Activated T-helper 2 cell treated with anti-CD3 and anti-CD28 coated beads, Interferon-gamma antibody, Interleukin-2, Interleukin-4, amounts not matched to agents 10 μg/mL and 5 μg/mL and 100 μg/mL, durations not matched to agents 14 hours and 24 hours and 36 hours (primary cell): Measurements from ENCODE around the gene ARL5A. TPM values are rescaled to one million over a fixed set of nuclear protein-coding genes. Genes with fewer than 3 reads are reported as not detected.
"Not testable (repeated sequence)": the region's sequence is repeated elsewhere in the genome, so short reads cannot be mapped to it uniquely, and the experiment has no call there.

Experiments used
- DNase-seq: peaks from one replicate; pipeline ENCODE4 v3.0.0; 2021; ENCODE audit warnings: low spot score
- H3K27ac Mint-ChIP-seq: one replicate; pipeline ENCODE4 v1.8.0; 2021; ENCODE audit warnings: mixed read lengths
- H3K27me3 Mint-ChIP-seq: one replicate; pipeline ENCODE4 v1.8.0; 2021; ENCODE audit warnings: low read depth, mixed read lengths
- H3K36me3 Mint-ChIP-seq: one replicate; pipeline ENCODE4 v1.8.0; 2021; ENCODE audit warnings: low read depth, mixed read lengths
- H3K4me1 Mint-ChIP-seq: one replicate; pipeline ENCODE4 v1.8.0; 2021; ENCODE audit warnings: low read depth, mixed read lengths
- H3K4me3 Mint-ChIP-seq: one replicate; pipeline ENCODE4 v1.8.0; 2021; ENCODE audit warnings: low read depth, mild to moderate bottlenecking, moderate library complexity, mixed read lengths
- H3K9me3 Mint-ChIP-seq: one replicate; pipeline ENCODE4 v1.8.0; 2021; ENCODE audit warnings: mixed read lengths
- intact Hi-C: fragments of 100-400 bp; cut with micrococcal nuclease; formaldehyde crosslinking; loops from one replicate; pipeline ENCODE4 v1.15.1; 2023
- total RNA-seq: library from RNA; stranded (reverse); gene quantifications from 2 replicates; pipeline ENCODE4 v1.2.3, GENCODE V29; 2022

ARL5A gene
- total RNA-seq, 1 donor from 2014 or later, result 71.7 TPM

DNA sequence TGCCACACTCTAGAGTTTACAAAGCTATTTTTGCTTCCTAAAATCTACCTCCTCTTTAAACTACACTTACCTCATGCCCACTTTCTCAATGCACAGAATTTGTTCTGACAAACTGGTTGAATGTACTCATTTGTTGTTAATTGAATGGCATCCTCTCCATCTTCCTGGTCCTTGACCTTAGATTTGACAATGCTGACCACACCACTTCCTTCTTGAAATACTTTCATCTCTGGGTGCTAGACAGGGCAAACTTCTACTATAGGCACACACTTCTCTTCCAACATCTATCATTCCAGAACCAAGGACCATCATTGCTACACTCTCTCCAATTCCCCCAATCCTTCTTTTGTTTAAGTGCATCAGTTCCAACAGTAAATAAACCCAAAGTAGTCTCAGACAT is 22.3 kb downstream of the ARL5A start:
- H3K27me3 Mint-ChIP-seq, result no peaks in the 10 kb centered on the region
- intact Hi-C loops, result no loop called here
- H3K9me3 Mint-ChIP-seq, result no peaks in the 10 kb centered on the region
- H3K4me1 Mint-ChIP-seq, result peaks cover 7% of the 10 kb centered on the region
- H3K4me3 Mint-ChIP-seq, result no peak overlapping the region
- DNase-seq, result no peak
- H3K27ac Mint-ChIP-seq, result no peak overlapping the region
- H3K36me3 Mint-ChIP-seq, result peaks cover 25% of the 10 kb centered on the region

DNA sequence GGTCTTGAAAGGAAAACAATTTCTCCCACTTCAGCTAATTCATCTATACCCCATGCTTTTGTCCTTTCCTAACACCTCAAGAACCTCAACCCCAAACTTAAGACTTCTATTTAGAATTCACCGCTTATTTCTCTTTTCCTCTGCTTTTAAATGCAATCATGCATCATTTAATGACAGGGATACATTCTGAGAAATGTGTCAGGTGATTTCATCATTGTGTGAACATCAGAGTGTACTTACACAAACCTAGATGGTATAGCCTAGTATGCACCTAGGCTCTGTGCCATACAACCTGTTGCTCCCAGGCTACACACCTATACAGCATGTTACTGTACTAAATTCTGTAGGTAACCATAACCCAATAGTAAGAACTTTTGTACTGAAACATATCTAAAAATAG is 22.9 kb downstream of the ARL5A start:
- no peak overlapping the region for H3K27ac Mint-ChIP-seq
- no peaks in the 10 kb centered on the region for H3K9me3 Mint-ChIP-seq
- peaks cover 23% of the 10 kb centered on the region for H3K36me3 Mint-ChIP-seq
- H3K27me3 Mint-ChIP-seq, result no peaks in the 10 kb centered on the region
- intact Hi-C loops, result no loop called here
- peaks cover 7% of the 10 kb centered on the region for H3K4me1 Mint-ChIP-seq
- no peak overlapping the region for H3K4me3 Mint-ChIP-seq
- DNase-seq, result no peak

DNA sequence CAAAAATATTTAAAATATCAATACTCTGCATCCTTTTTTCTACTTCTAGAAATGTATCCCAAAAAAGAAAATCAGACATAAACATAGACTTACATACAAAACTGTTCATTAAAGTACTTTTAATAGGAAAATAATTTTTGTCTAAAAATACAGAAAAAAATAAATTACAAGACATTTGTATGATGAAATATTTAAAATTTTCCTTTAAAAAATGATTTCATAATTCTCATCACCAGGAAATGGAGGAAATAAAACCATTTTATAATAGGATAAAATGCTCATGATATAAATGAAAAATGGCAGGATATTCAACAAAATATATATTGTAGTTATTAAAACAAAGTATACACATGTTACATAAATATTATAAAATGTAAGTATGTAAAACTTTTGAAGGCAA is 24.4 kb downstream of the ARL5A start:
- no peaks in the 10 kb centered on the region for H3K9me3 Mint-ChIP-seq
- H3K4me1 Mint-ChIP-seq, result peaks cover 5% of the 10 kb centered on the region
- peaks cover 29% of the 10 kb centered on the region for H3K36me3 Mint-ChIP-seq
- H3K4me3 Mint-ChIP-seq, result no peak overlapping the region
- no peak for DNase-seq
- intact Hi-C loops, result no loop called here
- H3K27ac Mint-ChIP-seq, result no peak overlapping the region
- H3K27me3 Mint-ChIP-seq, result no peaks in the 10 kb centered on the region

DNA sequence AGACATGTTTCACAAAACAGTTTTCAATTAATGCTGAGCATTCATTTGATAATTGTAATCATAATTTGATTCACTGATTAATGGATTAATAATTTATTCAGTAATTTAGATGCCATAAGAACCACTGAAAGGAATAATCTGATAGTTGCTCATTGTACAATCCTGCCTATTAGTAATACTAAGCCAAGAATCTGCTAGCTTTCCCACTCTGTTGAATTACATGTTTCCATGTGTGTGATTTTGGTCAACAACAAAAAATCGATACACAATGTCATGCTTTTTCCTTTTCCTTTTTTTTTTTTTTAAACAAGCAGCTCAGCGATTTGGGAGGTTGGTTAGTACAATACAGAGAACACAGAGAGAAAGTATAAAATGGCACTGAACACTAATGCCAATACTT is 25.9 kb downstream of the ARL5A start:
- intact Hi-C loops, result no loop called here
- Mint-ChIP-seq H3K9me3 (no peaks in the 10 kb centered on the region), H3K4me1 (peaks cover 2% of the 10 kb centered on the region), H3K27ac (no peak overlapping the region), H3K36me3 (peaks cover 30% of the 10 kb centered on the region), H3K4me3 (no peak overlapping the region), H3K27me3 (no peaks in the 10 kb centered on the region)
- no peak for DNase-seq

DNA sequence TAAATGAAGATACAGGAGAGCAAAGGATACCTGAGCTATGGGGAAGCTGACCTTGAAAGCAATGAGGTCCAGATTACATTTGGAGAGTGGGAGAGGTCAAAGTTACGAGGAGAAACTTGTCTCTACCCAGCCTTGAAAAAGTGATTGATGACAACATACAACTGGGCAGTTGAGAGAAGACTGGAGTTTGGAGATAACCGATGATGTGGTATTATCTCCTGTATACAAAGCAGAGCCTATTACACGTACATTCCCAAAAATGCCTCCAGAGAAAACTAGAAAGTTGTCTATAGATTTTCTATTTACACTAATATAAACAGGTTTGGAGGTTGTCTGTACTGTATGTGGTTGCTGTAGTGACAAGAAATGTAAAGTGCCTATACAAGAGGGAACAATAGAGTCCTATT is 28.3 kb downstream of the ARL5A start:
- Mint-ChIP-seq H3K27ac (no peak overlapping the region), H3K36me3 (peaks cover 36% of the 10 kb centered on the region), H3K27me3 (no peaks in the 10 kb centered on the region), H3K4me3 (no peak overlapping the region), H3K4me1 (peaks cover 6% of the 10 kb centered on the region), H3K9me3 (no peaks in the 10 kb centered on the region)
- no peak for DNase-seq
- intact Hi-C loops, result no loop called here

DNA sequence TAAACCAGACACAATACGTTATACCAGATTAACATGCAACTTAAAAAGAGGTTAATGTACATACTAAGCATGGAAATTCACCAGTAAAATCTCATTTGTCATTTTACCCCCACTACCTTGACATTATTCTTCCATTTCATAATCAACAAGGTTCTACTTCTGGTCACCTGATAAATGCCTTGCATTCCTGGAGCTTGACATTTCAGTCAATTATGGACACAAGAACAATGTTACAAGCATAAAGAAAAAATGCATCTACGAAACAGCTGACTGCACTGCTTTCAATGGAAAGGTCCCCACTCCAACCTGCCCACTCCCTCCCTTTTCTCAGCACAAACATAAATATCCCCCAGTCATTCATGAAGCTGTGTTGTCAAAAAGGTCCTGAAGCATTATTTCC is 31.4 kb downstream of the ARL5A start:
- Mint-ChIP-seq H3K9me3 (peaks cover 1% of the 10 kb centered on the region), H3K36me3 (peaks cover 30% of the 10 kb centered on the region), H3K27me3 (no peaks in the 10 kb centered on the region), H3K4me1 (peaks cover 4% of the 10 kb centered on the region), H3K27ac (no peak overlapping the region), H3K4me3 (no peak overlapping the region)
- DNase-seq, result no peak
- intact Hi-C loops, result no loop called here

DNA sequence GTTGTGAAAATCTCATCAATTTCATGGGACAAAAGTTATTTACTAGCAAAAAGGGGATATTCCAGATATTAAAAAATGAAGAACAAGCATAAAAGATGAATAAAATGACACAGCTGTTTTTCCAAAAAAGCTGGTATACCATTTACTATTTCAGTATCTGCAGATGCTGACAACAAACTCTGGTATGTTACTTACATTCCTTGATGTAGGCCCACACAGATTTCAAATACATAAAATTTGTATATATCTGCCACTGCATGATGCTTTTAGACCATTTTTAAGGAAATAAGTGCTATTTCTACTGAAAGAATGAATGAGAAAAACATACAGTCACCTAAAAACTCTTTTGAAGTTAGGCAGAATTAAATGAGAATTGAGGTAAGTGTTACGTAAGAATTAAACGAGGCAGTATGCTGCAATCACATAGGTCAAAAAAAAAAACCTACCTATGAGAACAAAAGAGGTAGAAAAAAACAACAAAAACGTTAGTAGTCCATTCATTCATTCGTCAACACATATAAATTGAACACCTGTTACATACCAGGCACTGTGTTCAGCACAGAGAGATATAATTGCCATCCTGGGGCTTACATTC is 32.5 kb downstream of the ARL5A start:
- peaks cover 4% of the 10 kb centered on the region for H3K9me3 Mint-ChIP-seq
- DNase-seq, result no peak
- intact Hi-C loops, result no loop called here
- no peak overlapping the region for H3K4me3 Mint-ChIP-seq
- H3K27me3 Mint-ChIP-seq, result no peaks in the 10 kb centered on the region
- no peak overlapping the region for H3K27ac Mint-ChIP-seq
- H3K36me3 Mint-ChIP-seq, result peaks cover 37% of the 10 kb centered on the region
- H3K4me1 Mint-ChIP-seq, result peaks cover 4% of the 10 kb centered on the region

DNA sequence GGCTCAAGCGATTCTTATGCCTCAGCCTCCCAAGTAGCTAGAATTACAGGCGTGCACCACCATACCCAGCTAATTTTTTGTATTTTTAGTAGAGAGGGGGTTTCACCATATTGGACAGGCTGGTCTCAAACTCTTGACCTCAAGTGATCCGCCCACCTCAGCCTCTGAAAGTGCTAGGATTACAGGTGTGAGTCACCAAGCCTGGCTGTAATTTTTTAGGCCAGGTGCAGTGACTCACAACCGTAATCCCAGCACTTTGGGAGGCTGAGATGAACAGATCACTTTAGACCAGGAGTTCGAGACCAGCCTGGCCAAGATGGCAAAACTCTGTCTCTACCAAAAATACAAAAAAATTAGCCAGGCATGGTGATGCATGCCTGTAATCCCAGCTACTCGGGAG is 33.8 kb downstream of the ARL5A start:
- H3K4me3 Mint-ChIP-seq, H3K27me3 Mint-ChIP-seq, intact Hi-C loops, H3K9me3 Mint-ChIP-seq, DNase-seq, H3K27ac Mint-ChIP-seq, H3K4me1 Mint-ChIP-seq: not testable (repeated sequence)
- peaks cover 27% of the 10 kb centered on the region for H3K36me3 Mint-ChIP-seq

DNA sequence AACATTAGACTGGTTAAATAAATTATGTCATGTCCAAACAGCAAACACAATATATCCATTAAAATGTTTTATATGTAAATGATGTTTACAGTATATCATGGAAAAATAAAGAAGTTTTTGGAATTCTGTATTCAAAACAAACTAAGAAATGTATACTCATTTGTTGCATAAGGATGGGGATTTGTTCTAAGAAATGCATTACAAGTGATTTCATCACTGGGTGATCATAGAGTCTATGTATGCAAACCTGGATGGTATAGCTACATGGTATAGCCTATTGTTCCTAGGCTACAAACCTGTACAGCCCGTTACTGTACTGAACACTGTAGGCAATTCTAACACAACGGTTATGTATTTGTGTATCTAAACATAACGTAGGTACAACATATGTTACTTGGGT is 35.1 kb downstream of the ARL5A start:
- peaks cover 4% of the 10 kb centered on the region for H3K9me3 Mint-ChIP-seq
- no peak for DNase-seq
- intact Hi-C loops, result no loop called here
- H3K4me1 Mint-ChIP-seq, result peaks cover 4% of the 10 kb centered on the region
- H3K27me3 Mint-ChIP-seq, result no peaks in the 10 kb centered on the region
- no peak overlapping the region for H3K27ac Mint-ChIP-seq
- H3K36me3 Mint-ChIP-seq, result peaks cover 24% of the 10 kb centered on the region
- no peak overlapping the region for H3K4me3 Mint-ChIP-seq

DNA sequence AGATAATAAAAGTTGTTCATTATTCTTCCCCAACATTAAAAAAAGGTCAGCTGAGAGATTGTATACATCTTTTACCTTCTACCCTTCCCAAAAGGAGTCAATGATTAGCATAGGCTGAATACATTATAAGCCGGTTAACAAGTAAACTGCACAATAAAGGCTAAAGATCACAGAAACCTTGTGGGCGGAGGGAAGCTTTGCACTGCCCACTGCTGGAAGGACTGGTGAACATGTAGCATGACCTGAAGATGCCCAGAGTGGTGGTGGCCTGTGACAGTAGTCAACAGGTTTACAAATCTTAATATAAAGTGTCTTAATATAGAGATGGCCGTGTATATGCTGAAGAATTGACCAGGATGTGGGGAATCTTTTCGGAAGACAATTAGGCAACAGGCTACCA is 35.6 kb downstream of the ARL5A start:
- H3K4me3 Mint-ChIP-seq, result no peak overlapping the region
- peaks cover 4% of the 10 kb centered on the region for H3K4me1 Mint-ChIP-seq
- intact Hi-C loops, result no loop called here
- no peak for DNase-seq
- peaks cover 4% of the 10 kb centered on the region for H3K9me3 Mint-ChIP-seq
- peaks cover 24% of the 10 kb centered on the region for H3K36me3 Mint-ChIP-seq
- H3K27me3 Mint-ChIP-seq, result no peaks in the 10 kb centered on the region
- H3K27ac Mint-ChIP-seq, result no peak overlapping the region

DNA sequence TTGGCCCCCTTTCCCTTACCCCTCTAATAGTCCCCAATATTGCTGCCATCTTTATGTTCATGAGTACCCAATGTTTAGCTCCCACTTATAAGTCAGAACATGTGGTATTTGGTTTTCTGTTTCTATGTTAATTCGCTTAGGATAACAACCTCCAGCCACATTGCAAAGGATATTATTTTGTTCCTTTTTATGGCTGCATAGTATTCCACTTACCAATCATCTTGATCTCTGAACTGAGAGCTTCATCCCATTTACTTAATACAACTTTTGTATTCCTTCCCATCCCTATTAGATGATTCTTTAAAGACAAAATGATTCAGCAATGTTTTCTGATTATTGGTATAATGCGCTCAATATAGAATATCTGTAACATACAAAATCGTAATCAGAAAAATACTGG is 36.7 kb downstream of the ARL5A start:
- intact Hi-C loops, result no loop called here
- Mint-ChIP-seq H3K27me3 (no peaks in the 10 kb centered on the region), H3K9me3 (peaks cover 4% of the 10 kb centered on the region), H3K27ac (no peak overlapping the region), H3K4me1 (no peaks in the 10 kb centered on the region), H3K4me3 (no peak overlapping the region), H3K36me3 (peaks cover 18% of the 10 kb centered on the region)
- DNase-seq, result no peak

DNA sequence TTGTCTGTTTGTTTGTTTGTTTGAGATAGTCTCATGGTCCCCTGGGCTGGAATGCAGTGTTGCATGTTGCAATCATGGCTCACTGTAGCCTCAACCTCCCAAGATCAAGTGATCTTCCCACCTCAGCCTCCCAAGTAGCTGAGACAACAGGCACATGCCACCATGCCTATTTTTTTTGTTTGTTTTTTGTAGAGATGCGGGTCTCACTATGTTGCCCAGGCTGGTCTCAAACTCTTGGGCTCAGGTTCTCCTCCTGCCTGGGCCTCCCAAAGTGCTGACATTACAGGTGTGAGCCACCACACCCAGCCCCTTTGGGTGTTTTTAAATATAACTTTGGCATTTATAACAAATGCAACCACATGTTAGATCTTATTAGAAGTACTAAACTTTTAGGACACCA is 37.5 kb downstream of the ARL5A start:
- no peaks in the 10 kb centered on the region for H3K4me1 Mint-ChIP-seq
- no peak for DNase-seq
- H3K9me3 Mint-ChIP-seq, result peaks cover 4% of the 10 kb centered on the region
- no peak overlapping the region for H3K27ac Mint-ChIP-seq
- intact Hi-C loops, result no loop called here
- H3K36me3 Mint-ChIP-seq, result peaks cover 18% of the 10 kb centered on the region
- no peak overlapping the region for H3K4me3 Mint-ChIP-seq
- H3K27me3 Mint-ChIP-seq, result no peaks in the 10 kb centered on the region

DNA sequence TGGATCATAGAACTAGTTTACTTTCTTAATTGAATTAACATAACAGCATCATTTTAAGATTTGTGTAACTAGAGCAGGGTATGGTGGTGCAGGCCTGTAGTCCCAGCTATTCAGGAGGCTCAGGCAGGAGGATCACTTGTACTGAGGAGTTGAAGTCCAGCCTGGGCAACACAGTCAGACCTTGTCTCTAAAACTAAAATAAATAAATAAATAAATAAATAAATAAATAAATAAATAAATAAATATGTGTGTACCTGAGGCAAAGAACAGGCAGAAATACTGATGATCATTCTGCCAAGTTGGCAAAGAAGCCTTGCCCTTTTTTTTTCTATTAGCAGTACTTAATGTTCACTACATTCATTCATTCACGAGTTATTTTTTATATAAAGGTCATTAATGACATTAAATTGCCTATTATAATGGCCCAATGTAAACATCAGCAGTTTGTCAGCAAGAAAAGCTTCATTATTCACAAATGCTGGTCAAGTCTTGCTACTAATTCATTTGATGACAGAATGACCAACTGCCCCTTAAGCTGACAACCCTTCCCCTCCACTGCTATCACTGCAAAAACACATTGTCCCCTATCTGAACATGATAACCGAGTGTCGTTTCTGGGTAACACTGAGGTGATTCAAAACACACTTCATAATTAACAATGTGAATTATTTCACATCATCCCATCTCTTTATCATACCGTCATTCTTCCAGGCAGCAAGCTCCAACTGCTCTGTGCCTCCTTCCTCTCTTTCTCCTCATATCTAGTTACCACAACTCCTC is 39.0 kb downstream of the ARL5A start:
- Mint-ChIP-seq H3K4me1 (no peaks in the 10 kb centered on the region), H3K27me3 (no peaks in the 10 kb centered on the region), H3K36me3 (peaks cover 21% of the 10 kb centered on the region), H3K9me3 (peaks cover 4% of the 10 kb centered on the region), H3K27ac (no peak overlapping the region), H3K4me3 (no peak overlapping the region)
- no peak for DNase-seq
- intact Hi-C loops, result no loop called here
